Measurements from ENCODE around the gene SPOCK1.

The SPOCK1 gene

GRCh38 chr5:137194300-137194699, 304.8 kb downstream of the SPOCK1 start:
- DNase-seq (ENCODE audit: low spot score): no peak

DNA sequence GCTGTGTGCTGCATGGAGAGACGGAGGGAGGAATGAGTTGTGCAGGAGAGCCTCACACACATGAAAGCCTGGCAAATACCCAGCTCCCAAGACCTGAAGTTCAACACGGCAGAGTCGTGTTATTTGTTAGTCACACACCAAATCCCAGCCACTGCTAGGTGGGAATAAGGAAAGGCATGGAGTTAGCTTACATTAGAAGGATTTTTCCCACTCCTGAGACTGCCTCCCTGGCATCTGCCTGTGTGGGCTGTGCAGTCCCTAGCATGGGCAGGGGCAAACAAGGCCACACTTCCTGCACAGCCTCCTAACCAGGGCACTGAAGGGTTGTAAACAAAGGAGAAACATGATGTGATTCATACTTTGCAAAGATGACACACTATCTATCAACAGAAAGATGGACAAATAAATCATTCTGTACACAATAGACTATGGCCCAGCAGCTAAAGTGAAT, 306.8 kb downstream of the SPOCK1 start:
- no peak for DNase-seq (ENCODE audit: low spot score)

DNA sequence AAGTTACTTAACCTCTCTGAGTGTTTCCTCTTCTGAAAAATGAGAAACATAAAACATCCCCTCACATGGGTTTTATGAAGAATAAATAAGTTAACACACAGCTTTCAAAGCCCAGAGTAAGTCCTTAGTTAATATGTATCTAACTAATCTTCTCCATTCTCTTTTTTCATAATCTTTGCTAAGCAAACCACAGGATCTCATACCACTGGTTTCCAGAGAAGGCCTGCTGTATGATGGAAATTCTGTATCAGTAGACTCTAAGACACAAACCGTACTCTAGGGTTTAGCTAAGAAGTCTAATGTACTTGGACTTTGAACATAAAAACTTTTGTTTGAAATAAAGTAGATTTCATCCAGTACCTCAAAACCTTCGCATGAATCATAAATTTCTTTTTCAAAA, 307.9 kb downstream of the SPOCK1 start:
- DNase-seq (ENCODE audit: low spot score): no peak

DNA sequence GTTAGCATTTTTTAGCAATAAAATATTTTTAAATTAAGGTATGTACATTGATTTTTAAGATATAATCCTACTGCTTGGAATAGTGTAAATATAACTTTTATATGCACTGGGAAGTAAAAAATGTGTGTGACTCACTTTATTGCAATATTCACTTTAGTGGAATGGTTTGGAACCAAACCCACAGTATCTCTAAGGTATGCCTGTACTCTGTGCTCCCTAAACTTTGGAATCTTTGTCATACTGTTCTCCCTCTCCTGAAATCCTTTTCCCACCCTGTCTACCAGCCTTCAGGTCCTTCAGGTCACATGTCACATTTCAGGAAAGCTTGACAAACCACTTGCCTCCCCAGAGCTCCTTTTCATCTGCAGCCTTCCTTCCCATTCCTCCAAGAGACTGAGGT, 308.7 kb downstream of the SPOCK1 start:
- DNase-seq (ENCODE audit: low spot score): no peak

DNA sequence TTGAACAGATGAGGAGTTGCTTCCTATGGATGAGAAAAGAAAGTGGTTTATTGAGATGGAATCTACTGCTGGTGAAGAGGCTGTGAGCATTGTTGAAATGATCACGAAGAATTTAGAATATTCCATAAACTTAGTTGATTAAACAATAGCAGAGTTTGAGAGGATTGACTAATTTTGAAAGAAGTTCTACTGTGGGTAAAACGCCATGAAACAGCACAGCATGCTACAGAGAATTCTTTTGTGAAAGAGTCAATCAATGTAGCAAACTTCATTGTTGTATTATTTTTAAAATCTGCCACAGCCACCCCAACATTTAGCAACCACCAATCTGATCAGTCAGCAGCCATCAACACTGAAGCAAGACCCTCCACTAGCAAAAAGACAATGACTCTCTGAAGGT, 309.1 kb downstream of the SPOCK1 start:
- DNase-seq (ENCODE audit: low spot score): no peak

DNA sequence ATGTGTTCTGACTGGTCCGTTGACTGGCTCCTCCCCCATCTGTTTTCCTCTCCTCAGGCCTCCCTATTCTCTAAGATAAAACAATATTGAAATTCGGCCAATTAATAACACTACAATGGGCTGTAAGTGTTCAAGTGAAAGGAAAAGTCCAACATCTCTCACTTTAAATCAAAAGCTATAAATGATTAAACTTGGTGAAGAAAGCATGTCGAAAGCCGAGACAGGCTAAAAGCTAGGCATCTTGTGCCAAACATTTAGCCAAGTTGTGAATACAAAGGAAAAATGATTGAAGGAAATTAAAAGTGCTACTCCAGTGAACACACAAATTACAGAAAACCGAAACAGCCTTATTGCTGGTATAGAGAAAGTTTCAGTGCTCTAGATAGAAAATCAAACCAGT, 310.6 kb downstream of the SPOCK1 start:
- no peak for DNase-seq (ENCODE audit: low spot score)

DNA sequence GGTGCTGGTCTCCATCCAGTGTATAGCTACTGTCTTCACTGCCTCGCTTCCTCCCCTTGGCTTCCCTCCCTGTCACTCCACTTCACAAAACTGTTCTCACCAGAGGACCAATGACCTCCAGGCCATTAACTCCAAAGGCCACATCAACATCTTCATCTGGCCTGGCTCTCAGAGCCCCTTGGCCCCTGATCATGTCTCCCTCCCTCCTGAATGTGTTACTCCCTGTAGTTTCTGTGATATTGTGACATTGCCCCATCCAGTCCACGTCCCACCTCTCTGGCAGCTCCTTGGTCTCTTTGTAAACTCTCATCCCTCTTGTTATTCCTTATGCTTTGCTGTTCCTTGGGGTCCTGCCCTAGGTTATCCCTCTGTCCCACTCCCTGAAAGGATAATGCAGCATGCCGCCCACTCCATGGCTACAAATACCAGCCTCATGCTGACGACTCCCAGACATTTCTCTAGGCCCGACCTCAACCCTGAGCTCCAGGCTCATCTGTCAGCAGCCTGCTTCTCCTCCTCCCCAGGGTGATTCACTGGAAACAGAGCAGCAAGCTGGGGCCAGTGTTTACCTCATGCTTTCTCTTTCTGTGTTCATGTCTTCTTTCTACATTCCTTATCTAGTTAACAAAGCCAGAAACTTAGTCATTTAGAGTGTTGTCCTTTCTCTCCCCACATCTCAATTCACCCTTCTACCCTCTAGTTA, 312.2 kb downstream of the SPOCK1 start:
- DNase-seq (ENCODE audit: low spot score): no peak

DNA sequence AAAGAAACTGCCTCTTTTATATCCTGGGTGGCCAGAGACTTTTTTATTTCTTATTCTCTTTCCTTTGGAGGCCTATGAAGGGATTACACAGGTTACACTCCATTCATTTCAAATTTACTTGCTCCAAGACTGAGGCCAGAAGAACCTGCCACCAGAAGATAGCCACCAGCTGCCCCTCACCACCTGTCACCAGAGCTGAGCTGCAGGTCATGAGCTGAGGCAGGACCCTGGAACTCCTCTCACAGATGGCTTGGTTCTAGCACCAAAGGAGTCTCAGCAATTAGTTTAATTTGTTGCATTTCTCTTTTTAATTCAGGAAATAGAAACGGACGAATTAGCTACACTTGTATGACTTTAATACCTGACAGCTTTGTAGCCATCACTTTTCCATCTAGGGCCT, 313.9 kb downstream of the SPOCK1 start:
- DNase-seq (ENCODE audit: low spot score): no peak

GRCh38 chr5:137184734-137185133, 314.4 kb downstream of the SPOCK1 start:
- DNase-seq (ENCODE audit: low spot score): no peak

- no peak for DNase-seq (ENCODE audit: low spot score)
Observed at GRCh38 chr5:137182576-137182975, 316.6 kb downstream of the SPOCK1 start.

DNA sequence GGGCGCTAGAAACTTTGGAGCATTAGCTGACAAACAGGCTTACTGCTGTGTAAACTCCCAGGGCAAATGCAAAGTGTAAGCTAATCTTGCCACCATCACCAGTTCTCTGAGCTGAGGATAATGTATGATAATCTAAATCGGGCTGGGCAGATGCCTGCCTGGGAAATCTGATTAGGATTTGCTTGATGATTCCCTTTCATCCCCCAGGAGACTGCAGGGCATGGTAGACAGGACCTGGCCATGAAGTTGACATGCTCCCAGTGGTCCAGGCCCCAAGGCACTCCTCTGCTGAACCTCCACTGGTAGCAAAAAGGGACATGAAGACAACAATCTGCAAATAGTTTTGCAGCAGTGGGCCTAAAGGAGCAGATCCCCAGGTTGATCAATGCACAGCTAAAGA, 317.5 kb downstream of the SPOCK1 start:
- no peak for DNase-seq (ENCODE audit: low spot score)

GRCh38 chr5:137179203-137179602, 319.9 kb downstream of the SPOCK1 start:
- DNase-seq (ENCODE audit: low spot score): no peak

DNA sequence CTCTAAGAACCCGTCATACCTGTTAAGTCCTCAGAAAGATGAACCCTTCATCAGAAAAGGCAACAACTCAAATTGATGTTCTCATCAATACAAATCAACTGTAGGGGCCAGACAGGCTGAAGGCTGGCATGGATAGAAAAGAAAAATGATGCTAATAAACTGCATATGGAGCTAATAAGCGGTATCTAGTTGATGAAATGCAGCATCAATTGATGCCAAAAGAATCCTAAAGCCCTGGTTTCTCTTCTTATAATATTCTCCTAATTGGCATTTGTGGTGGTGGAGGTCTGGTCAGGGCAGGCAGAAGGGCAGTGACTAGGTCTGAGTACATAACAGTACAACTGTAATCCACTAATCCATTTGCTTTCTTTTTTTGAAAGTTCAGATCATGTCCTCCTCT, 322.5 kb downstream of the SPOCK1 start:
- no peak for DNase-seq (ENCODE audit: low spot score)

DNA sequence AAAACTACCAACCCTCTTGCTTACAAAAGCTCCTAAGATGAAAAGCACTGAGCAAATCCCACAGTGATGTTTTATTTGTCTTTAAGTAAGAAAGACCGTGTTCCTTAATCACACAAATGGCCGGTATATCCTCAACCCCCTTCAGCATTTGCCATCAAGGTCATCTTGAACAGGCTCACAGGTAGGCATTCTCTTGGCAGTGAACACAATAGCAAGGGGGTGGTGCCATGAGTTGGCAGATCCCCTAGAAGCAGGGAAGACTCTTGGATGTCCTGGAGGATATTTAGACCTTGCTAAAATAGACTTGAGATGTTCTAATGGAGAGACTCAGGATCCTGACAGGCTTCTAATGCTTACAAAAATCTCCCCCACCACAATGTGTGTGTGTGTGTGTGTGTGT, 323.0 kb downstream of the SPOCK1 start:
- DNase-seq (ENCODE audit: low spot score): no peak

DNA sequence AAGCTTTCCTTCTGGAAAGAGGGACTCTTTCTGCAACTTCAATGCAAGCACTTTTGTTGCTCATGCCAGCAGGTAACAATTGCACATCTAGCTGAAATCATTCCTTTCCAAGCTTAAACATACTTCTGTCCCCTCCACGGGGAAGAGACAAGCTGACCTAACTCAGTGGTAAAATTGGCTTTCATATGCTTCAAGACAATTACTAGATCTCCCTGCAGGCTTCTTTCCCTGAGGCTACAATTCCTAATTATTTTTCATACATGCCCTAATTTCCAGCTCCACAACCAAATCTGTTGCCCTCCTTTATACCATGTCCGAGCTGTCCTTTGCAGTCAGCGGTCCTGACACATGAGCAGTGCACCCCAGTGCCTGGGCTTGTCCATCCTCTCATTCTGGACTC, 324.9 kb downstream of the SPOCK1 start:
- DNase-seq (ENCODE audit: low spot score): no peak

DNA sequence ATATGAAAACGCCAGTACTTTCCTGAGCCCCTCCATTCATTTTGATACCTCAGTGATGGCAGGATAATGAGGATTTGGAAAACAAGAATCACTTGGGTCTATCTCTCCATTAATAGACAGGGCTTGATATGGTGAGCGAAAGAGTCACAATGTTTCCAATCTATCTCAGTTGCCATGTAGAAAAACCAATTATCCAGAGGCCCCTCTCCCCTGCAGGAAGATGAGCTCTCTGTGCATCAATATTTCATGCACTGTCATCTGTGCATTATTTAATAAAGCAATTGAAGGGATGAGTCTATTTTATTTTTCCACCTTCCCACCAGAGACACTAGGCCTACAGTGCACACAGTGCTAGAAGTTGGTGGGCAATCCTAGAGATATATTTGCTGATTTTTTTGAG, 326.9 kb downstream of the SPOCK1 start:
- no peak for DNase-seq (ENCODE audit: low spot score)

DNA sequence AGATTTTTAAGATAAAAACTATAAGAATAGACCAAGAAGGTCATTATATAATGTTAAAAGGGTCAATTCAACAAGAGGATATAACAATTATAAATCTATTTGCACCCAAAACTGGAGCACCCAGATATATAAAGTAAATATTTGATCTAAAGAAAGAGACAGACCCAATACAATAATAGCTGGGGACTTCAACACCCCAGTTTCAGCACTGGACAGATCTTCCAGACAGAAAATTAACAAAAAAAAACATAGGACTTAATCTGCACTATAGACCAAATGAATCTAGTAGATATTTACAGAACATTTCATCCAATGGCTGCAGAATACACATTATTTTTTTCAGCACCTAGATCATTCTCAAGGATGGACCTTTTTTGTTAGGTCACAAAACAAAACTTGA, 331.9 kb downstream of the SPOCK1 start:
- no peak for DNase-seq (ENCODE audit: low spot score)

GRCh38 chr5:137164961-137165360, 334.2 kb downstream of the SPOCK1 start:
- no peak for DNase-seq (ENCODE audit: low spot score)

- DNase-seq (ENCODE audit: low spot score): no peak
Observed at GRCh38 chr5:137164536-137164935, 334.6 kb downstream of the SPOCK1 start.

GRCh38 chr5:137158691-137159090, 340.4 kb downstream of the SPOCK1 start:
- DNase-seq (ENCODE audit: low spot score): no peak

DNA sequence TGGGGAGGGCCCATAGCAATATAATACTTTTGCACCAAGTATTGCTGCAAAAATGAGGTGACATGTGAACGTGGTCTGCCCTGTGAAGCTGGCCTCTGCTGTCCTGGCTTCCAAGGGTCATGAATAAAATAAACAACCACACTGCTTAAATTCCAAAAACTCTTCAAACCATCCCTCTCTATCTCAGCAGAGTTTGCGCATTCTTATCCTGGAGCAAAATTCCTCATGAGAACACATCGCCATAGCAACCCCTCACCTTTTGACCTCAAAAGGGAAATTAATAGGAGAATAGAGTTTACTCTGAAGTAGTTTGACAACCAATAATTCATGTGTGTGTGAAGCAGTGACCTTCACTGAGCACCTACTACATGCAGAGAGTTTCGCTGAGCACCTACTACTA, 342.9 kb downstream of the SPOCK1 start:
- DNase-seq (ENCODE audit: low spot score): no peak

- DNase-seq (ENCODE audit: low spot score): no peak
Observed at GRCh38 chr5:137155261-137156000, 343.7 kb downstream of the SPOCK1 start.

DNA sequence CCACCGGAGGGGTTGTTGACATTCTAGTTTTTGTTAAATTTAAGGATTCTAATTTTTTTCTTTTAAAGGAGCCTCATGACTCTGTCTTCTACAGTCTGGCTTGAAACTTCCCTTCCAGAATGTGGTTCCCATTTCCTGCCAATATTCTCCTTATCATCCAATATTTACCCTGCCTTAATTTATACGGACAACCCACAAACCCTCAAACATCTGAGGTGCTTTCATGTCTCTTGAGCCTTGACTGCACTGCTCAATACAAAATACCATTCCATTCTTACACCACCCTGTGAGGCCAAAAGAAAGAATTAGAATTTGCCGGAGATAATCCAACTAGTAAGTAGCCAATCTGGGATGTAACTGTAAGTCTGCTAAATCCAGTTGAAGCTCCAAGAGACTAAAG, 346.5 kb downstream of the SPOCK1 start:
- no peak for DNase-seq (ENCODE audit: low spot score)

DNA sequence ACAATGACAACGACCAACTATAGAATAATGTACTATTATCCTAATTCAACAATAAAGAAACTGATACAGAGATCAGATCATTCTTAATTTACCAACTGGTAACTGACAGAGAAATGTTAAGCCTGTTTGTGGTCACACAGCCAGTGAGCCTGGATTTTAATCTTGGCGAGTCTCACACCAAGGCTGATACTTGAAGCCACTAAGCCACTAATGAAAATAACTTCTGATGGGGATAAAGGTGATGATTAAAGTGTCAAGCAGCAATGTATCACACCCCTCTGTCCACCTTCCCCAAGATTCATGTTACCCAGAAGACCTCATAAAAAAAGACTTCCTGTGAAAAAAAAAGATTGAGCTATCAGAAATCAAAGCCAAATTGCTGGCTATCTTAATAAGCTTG, 350.5 kb downstream of the SPOCK1 start:
- DNase-seq (ENCODE audit: low spot score): no peak
